Fibroblast of the aortic adventitia (primary cell): ENCODE results near the gene RAP2A. TPM values are rescaled to one million over a fixed set of nuclear protein-coding genes. Genes with fewer than 3 reads are reported as not detected.

Experiments
- DNase-seq: peaks from one replicate; pipeline ENCODE4 v3.0.0-alpha.2; 2010; ENCODE audit warnings: low read depth
- H3K4me3 ChIP-seq: 2 replicates; pipeline ENCODE4 v1.5.1; 2011; ENCODE audit warnings: low read depth, mild to moderate bottlenecking, control low read depth, low read length, moderate library complexity
- CTCF ChIP-seq: IDR thresholded peaks from 2 replicates; pipeline ENCODE4 v1.5.1; 2011; ENCODE audit warnings: mild to moderate bottlenecking, low read length, control low read depth, inconsistent platforms; ENCODE audit not compliant: insufficient read depth
- small RNA-seq: library from RNA; depleted of rRNA; stranded (forward); fragments of <200 nt; gene quantifications from one replicate; pipeline ENCODE3, GENCODE V24; 2012
- total RNA-seq: library from RNA; depleted of rRNA; stranded (reverse); fragments of >200 nt; gene quantifications from 2 replicates; pipeline ENCODE4 v1.2.3, GENCODE V29; 2012; ENCODE audit warnings: low replicate concordance

Gene RAP2A
- total RNA-seq, 1 donor = 29.0 TPM

- no peak for TF ChIP-seq CTCF
- no peak overlapping the region for H3K4me3 ChIP-seq
- DNase-seq = no peak
These were observed 71.0 kb downstream of the RAP2A start for GRCh38 chr13:97505017-97505416.

GRCh38 chr13:97506511-97506910, 72.5 kb downstream of the RAP2A start:
- TF ChIP-seq CTCF = no peak
- no peak overlapping the region for H3K4me3 ChIP-seq
- peak; percentile 15 for DNase-seq

- TF ChIP-seq CTCF = no peak
- no peak for DNase-seq
- no peak overlapping the region for H3K4me3 ChIP-seq
These were observed 78.8 kb downstream of the RAP2A start for GRCh38 chr13:97512732-97513131.

GRCh38 chr13:97515643-97516042, 81.7 kb downstream of the RAP2A start:
- no peak overlapping the region for H3K4me3 ChIP-seq
- no peak for TF ChIP-seq CTCF
- no peak for DNase-seq

GRCh38 chr13:97517967-97518366, 84.0 kb downstream of the RAP2A start:
- TF ChIP-seq CTCF = no peak
- no peak overlapping the region for H3K4me3 ChIP-seq
- no peak for DNase-seq

Small RNA genes lying within 50 kb of the gene (small RNA-seq; reads per million reads assigned to genes)
- not detected for gene AL442067.1

Other genes with a start within 250 kb of the RAP2A start
- gene MBNL2, start 211.8 kb upstream of the RAP2A start, total RNA-seq = 44.3 and 120 TPM in 2 replicates